Adrenal gland (tissue), 12 donors: Measurements from ENCODE around the gene ID1. TPM values are rescaled to one million over a fixed set of nuclear protein-coding genes. Genes with fewer than 3 reads are reported as not detected.
A peak's percentile ranks its signal among the peaks of the same experiment; 100 is the strongest.

ENCODE experiments used
- DNase-seq, 7 donors: peaks; one replicate each; pipeline ENCODE4 v3.0.0-alpha.2; 2019 to 2020
- H3K27ac ChIP-seq, 5 donors: fragments of 200-600 bp; sonication (generic) in 4 of 5; 1 replicate in 3 of 5; 2 replicates in 2 of 5; pipeline versions ENCODE4 v1.5.1 to v1.8.0; 2016 to 2020; ENCODE audit warnings: mild to moderate bottlenecking in 1 of 5
- H3K27me3 ChIP-seq: fragments of 200-600 bp; 2 replicates; pipeline ENCODE4 v1.8.0; 2021
- H3K36me3 ChIP-seq, 2 donors: fragments of 200-600 bp; replicated peaks in 1 of 2; 1 replicate in 1 of 2; 2 replicates in 1 of 2; pipeline versions ENCODE4 v1.5.1 to v1.8.0; 2018 to 2022
- H3K4me1 ChIP-seq, 2 donors: fragments of 200-600 bp; replicated peaks in 1 of 2; 1 replicate in 1 of 2; 2 replicates in 1 of 2; pipeline versions ENCODE4 v1.5.1 to v1.8.0; 2018 to 2021
- H3K4me3 ChIP-seq, 4 donors: fragments of 200-600 bp; sonication (generic) in 3 of 4; one replicate each; pipeline ENCODE4 v1.5.1; 2016 to 2018
- H3K9me3 ChIP-seq, 3 donors: fragments of 200-600 bp; sonication (generic) in 1 of 3; replicated peaks in 1 of 3; 1 replicate in 2 of 3; 2 replicates in 1 of 3; pipeline versions ENCODE4 v1.5.1 to v1.8.0; 2016 to 2021
- POLR2A ChIP-seq, 2 donors: fragments of 450-650 bp; IDR thresholded peaks; one replicate each; pipeline ENCODE4 v1.6.1; 2017; ENCODE audit warnings: antibody characterized with exemption in 2 of 2, mild to moderate bottlenecking in 2 of 2, moderate library complexity in 1 of 2
- WGBS, 4 donors: extraction: QIAGEN DNeasy Blood & Tissue Kit in 2 of 4; methylation state at CpG; one replicate each; pipeline versions ENCODE4 v1.1.5 to v1.1.7; 2013 to 2017; 5-methylcytosine and 5-hydroxymethylcytosine counted together
- intact Hi-C, 2 donors: fragments of 100-400 bp; cut with DNase I; formaldehyde crosslinking; loops; one replicate each; pipeline versions ENCODE4 v1.14.1 to v1.15.0; 2022 to 2023
- polyA plus RNA-seq, 3 donors: library from polyadenylated mRNA; stranded (reverse); fragments of 200-250 nt in 2 of 3; fragments of 350-450 nt in 1 of 3; fragmentation: Illumina TruSeq in 1 of 3; extraction: RNeasy Lipid Tissue Mini Kit (QIAGEN cat#74804) in 1 of 3; gene quantifications; one replicate each; pipeline ENCODE4 v1.2.3, GENCODE V29; 2013 to 2014
- total RNA-seq, 9 donors: library from RNA; depleted of rRNA in 4 of 9; stranded (reverse); fragments of >200 nt in 4 of 9; fragments of 120-200 nt in 1 of 9; fragmentation: NEBNext Ultra II Directional in 1 of 9; extraction: Animal tissue kit (Norgen Biotek cat#: 25700) in 1 of 9; gene quantifications; one replicate each; pipeline versions ENCODE4 v1.1.0 to v1.2.4, GENCODE V29; 2013 to 2023
- TF ChIP-seq, protein P1 (sequence below), 6 experiments: fragments of 450-650 bp in 4 of 6; fragments of 200-600 bp in 2 of 6; sonication (generic) in 1 of 6; IDR thresholded peaks; 1 replicate in 5 of 6; 2 replicates in 1 of 6; pipeline versions ENCODE4 v1.5.1 to v1.8.0; 2016 to 2021; ENCODE audit warnings: antibody characterized with exemption in 6 of 6, mild to moderate bottlenecking in 2 of 6, moderate library complexity in 1 of 6
- donor health status: healthy with polysubstance abuse.
- donor health status: Bipolar disorder and iron deficiency.
- donor health status: DM: yes; HTN: yes; CAD: no.
- donor health status: DM: no; HTN: no; CAD: no.
- donor health status: DM: no; HTN: no; CAD: no.
- donor health status: DM: yes; HTN: yes; CAD: no.

ID1 gene
- total and polyA plus RNA-seq, 12 donors = 19.8 to 468 (median 113) TPM

DNA sequence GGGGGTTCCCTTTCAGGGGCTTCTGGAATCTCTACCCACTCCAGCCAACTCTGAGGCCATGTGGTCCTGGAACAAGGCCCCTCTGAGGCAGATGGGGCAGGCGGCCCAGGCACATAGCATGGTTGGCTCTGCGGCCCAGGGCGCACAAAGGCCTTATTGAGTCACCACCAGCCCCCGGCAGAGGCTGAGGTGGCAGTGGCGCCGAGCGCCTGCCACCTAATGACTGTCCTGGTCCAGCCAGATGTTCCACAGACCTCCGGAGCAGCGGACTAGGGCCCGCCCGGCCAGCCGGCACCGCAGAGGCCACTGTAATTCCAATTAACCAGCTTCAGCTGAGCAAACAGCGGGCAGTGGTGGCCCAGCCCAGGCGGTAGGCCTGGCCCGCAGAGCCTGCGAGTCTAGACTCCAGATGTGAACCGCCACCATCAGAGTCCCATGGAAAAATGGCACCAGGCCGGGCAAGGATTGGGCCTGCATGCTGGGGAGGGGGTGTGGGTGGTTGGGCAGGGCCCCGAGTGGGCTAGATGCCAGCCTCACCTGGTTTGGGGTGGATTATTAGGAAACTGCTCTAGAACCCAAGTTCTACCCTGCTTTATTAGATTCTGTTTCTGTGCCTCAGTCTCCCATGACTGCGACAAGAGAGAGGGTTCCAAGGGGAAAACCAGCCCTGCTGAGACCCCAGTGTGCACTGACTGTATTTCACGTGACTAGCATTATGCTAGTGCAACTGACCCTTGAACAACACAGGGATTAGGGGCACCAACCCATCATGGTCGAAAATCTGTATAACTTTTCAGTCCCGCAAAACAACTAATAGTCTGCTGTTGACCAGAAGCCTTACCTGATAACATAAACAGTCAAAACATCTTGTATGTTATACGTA, 34.1 kb upstream of the ID1 start:
- Histone ChIP-seq H3K4me1 (peaks cover 13 to 24% of the 10 kb centered on the region in 2 donors), H3K4me3 (no peak overlapping the region), H3K27me3 (no peaks in the 10 kb centered on the region), H3K27ac (peak overlapping the region in 3 of 5 donors; percentile 89 to 95 (median 93)), H3K36me3 (peaks cover 0 to 11% of the 10 kb centered on the region in 2 donors), H3K9me3 (no peaks in the 10 kb centered on the region)
- 91 to 95% (median 92%) methylated on average over 9 to 25 of the region's 25 CpGs for WGBS, 4 donors
- DNase-seq = peak in 2 of 7 donors; percentile 24 to 77
- intact Hi-C loops = loop anchor here in 1 of 2 donors (5.0 kb wide), 1 partner anchor 151 kb away; the partner anchor contains the start of gene BCL2L1
- TF ChIP-seq, protein P1, sequence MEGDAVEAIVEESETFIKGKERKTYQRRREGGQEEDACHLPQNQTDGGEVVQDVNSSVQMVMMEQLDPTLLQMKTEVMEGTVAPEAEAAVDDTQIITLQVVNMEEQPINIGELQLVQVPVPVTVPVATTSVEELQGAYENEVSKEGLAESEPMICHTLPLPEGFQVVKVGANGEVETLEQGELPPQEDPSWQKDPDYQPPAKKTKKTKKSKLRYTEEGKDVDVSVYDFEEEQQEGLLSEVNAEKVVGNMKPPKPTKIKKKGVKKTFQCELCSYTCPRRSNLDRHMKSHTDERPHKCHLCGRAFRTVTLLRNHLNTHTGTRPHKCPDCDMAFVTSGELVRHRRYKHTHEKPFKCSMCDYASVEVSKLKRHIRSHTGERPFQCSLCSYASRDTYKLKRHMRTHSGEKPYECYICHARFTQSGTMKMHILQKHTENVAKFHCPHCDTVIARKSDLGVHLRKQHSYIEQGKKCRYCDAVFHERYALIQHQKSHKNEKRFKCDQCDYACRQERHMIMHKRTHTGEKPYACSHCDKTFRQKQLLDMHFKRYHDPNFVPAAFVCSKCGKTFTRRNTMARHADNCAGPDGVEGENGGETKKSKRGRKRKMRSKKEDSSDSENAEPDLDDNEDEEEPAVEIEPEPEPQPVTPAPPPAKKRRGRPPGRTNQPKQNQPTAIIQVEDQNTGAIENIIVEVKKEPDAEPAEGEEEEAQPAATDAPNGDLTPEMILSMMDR (IDR thresholded peaks at IDR 0.05) = no peak
- TF ChIP-seq POLR2A (IDR thresholded peaks at IDR 0.05) = no peak

DNA sequence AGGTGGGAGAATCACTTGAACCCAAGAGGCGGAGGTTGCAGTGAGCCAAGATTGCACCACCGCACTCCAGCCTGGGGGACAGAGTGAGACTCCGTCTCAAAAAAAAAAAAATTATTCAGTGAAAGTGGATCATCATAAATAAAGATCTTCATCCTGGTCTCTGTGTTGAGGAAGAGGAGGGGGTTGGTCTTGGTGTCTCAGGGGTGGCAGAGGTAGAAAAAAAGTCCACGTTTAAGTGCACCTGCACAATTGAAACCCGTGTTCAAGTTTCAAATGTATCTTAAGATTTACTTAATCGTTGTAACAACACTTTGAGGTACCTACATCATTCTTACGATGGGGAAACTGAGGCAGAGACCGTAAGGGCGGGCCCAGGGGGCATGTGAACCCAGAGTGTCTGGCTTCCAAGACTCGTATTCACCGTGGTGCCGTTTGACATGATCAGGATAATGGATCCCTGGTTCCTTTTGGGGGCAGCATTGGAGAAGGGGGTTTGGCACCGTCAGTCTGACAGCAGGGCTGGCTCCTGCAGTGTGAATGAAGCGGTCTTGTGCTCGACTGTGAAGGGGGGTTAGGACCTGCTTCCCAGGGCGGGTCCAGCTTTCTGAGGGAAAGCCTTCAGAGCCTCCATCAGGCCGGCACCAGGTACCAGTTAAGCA, 32.9 kb upstream of the ID1 start:
- DNase-seq = no peak
- H3K27me3 ChIP-seq = no peaks in the 10 kb centered on the region
- intact Hi-C loops = loop anchor here in 1 of 2 donors (5.0 kb wide), 1 partner anchor 150 kb away; the partner anchor contains the start of gene BCL2L1
- peaks cover 13 to 24% of the 10 kb centered on the region in 2 donors for H3K4me1 ChIP-seq
- no peak for TF ChIP-seq POLR2A (IDR thresholded peaks at IDR 0.05)
- TF ChIP-seq, protein P1 (IDR thresholded peaks at IDR 0.05) = no peak
- WGBS, 4 donors = 31 to 39% (median 32%) methylated on average over 14 to 17 of the region's 17 CpGs
- peak overlapping the region; percentile 64 to 95 (median 93) for H3K27ac ChIP-seq
- H3K4me3 ChIP-seq = peak overlapping the region in 2 of 4 donors; percentile 29 to 49
- peaks cover 0 to 5% of the 10 kb centered on the region in 2 donors for H3K36me3 ChIP-seq
- H3K9me3 ChIP-seq = no peaks in the 10 kb centered on the region

DNA sequence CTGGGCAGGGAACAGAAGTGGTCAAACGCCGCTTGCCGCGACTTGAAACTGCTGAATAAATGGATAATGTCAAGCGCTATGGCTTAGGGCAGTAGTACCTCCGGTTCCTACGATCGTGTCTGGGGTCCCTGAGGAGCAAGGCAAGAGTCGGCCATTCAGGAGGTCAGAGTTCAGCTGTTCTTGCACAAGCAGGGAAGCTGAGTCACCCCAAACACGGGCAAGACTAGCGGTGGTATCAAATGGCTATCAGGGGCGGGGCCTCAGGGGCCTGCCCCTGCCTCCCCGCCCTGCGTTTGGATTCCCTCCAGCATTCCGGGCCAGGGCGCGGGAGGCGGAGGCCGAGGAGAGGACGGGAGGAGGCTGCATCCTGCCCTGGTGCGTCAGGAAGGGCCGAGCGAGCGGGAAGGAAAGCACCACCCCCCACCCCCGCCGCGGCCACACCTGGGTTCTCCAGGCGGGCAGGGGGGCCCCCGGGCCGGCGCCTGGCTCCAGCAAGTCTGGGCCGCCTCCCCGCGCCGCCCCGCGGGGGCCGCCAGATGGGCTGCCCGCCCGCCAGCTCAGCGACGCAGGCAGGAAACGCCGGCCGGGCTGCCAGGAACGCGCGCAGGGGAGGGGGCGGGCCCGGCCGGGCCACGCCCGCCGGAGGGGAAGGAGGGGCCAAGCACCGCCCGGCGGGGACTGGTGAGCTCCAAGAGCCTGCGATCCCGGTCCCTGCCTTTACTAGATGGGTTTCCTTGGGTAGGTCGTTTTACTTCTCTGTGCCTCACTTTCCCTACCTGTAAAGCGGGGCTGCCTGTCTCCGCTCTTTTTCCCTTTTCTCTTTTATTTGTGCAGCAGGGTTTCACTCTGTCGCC, 32.2 kb upstream of the ID1 start:
- Histone ChIP-seq H3K9me3 (no peaks in the 10 kb centered on the region), H3K27me3 (no peaks in the 10 kb centered on the region), H3K4me1 (peaks cover 13 to 24% of the 10 kb centered on the region in 2 donors), H3K36me3 (peaks cover 0 to 5% of the 10 kb centered on the region in 2 donors), H3K4me3 (peak overlapping the region in 2 of 4 donors; percentile 35 to 49), H3K27ac (peak overlapping the region; percentile 64 to 95 (median 93))
- intact Hi-C loops = loop anchor here in 1 of 2 donors (5.0 kb wide), 1 partner anchor 149 kb away; the partner anchor contains the start of gene BCL2L1
- WGBS, 4 donors = 0 to 1% (median 1%) methylated on average over 13 to 63 of the region's 63 CpGs
- peak; percentile 93 to 95 for TF ChIP-seq POLR2A (IDR thresholded peaks at IDR 0.05)
- TF ChIP-seq, protein P1 (IDR thresholded peaks at IDR 0.05) = peak in 1 of 6 experiments; percentile 15
- DNase-seq = peak; percentile 96 to 99 (median 98)
